GM12864 (cell line): ENCODE measurements around the gene CSNK2B.

Source experiments
- DNase-seq: peaks from one replicate; pipeline ENCODE4 v3.0.0-alpha.2; 2011; ENCODE audit warnings: low read depth
- H3K4me3 ChIP-seq: 2 replicates; pipeline ENCODE4 v1.5.1; 2011; ENCODE audit warnings: mild to moderate bottlenecking, low read depth, low read length, control low read depth
- CTCF ChIP-seq: IDR thresholded peaks from 2 replicates; pipeline ENCODE4 v1.5.1; 2011; ENCODE audit warnings: low read depth, mild to moderate bottlenecking, moderate library complexity, low read length, control low read depth, inconsistent platforms; ENCODE audit errors: missing control alignments

The CSNK2B gene

GRCh38 chr6:31700740-31701401 is 35.0 kb downstream of the CSNK2B start:
- no peak overlapping the region for H3K4me3 ChIP-seq
- no peak for TF ChIP-seq CTCF
- no peak for DNase-seq

GRCh38 chr6:31701666-31702404 is 36.0 kb downstream of the CSNK2B start:
- no peak for DNase-seq
- peak overlapping the region; percentile 90 for H3K4me3 ChIP-seq
- no peak for TF ChIP-seq CTCF

GRCh38 chr6:31702405-31702818 is 36.5 kb downstream of the CSNK2B start:
- no peak for DNase-seq
- H3K4me3 ChIP-seq, result peak overlapping the region; percentile 90
- no peak for TF ChIP-seq CTCF

- peak within 1 kb of the TSS; percentile 90 for H3K4me3 ChIP-seq
- peak; percentile 96 for DNase-seq
- no peak for TF ChIP-seq CTCF
Observed at GRCh38 chr6:31702819-31703716, 37.2 kb downstream of the CSNK2B start, which contains the start of gene ABHD16A. Gene ABHD16A, minus strand, starts transcription at chr6:31703324. Its CDS starts 43 bp downstream, at chr6:31703281.

- no peak overlapping the region for H3K4me3 ChIP-seq
- no peak for TF ChIP-seq CTCF
- no peak for DNase-seq
Observed at GRCh38 chr6:31705931-31706330, 40.1 kb downstream of the CSNK2B start.

GRCh38 chr6:31706599-31706998 is 40.7 kb downstream of the CSNK2B start, which contains the start of gene LY6G6F:
Gene LY6G6F, plus strand, starts transcription at chr6:31706866. Its CDS starts 41 bp downstream, at chr6:31706907.
- no peak for DNase-seq
- H3K4me3 ChIP-seq, result no peak within 1 kb of the TSS
- TF ChIP-seq CTCF, result no peak
